Parathyroid adenoma (tissue), 2 donors: ENCODE measurements around the gene THSD4.

Source experiments
- H2AFZ ChIP-seq: fragments of 300-600 bp; sonication (generic); one replicate; pipeline ENCODE4 v1.7.0; 2017; ENCODE audit warnings: antibody characterized with exemption, mild to moderate bottlenecking
- H3K27ac ChIP-seq: fragments of 300-600 bp; sonication (generic); one replicate; pipeline ENCODE4 v1.7.0; 2017
- H3K27me3 ChIP-seq: fragments of 300-600 bp; sonication (generic); one replicate; pipeline ENCODE4 v1.7.0; 2017; ENCODE audit warnings: low read length; ENCODE audit not compliant: control insufficient read depth, insufficient read depth
- H3K36me3 ChIP-seq: fragments of 300-600 bp; sonication (generic); one replicate; pipeline ENCODE4 v1.7.0; 2017; ENCODE audit warnings: low read length; ENCODE audit not compliant: control insufficient read depth, insufficient read depth
- H3K4me1 ChIP-seq: fragments of 300-600 bp; sonication (generic); one replicate; pipeline ENCODE4 v1.7.0; 2017; ENCODE audit warnings: control low read depth
- H3K4me2 ChIP-seq: fragments of 300-600 bp; sonication (generic); one replicate; pipeline ENCODE4 v1.7.0; 2017; ENCODE audit warnings: low read length
- H3K4me3 ChIP-seq: fragments of 300-600 bp; sonication (generic); one replicate; pipeline ENCODE4 v1.7.0; 2017; ENCODE audit warnings: low read depth, low read length
- H3K79me2 ChIP-seq: fragments of 300-600 bp; sonication (generic); one replicate; pipeline ENCODE4 v1.7.0; 2017; ENCODE audit warnings: control low read depth
- H3K9ac ChIP-seq: fragments of 300-600 bp; sonication (generic); one replicate; pipeline ENCODE4 v1.7.0; 2017; ENCODE audit warnings: mild to moderate bottlenecking
- H3K9me3 ChIP-seq: fragments of 300-600 bp; sonication (generic); one replicate; pipeline ENCODE4 v1.7.0; 2017; ENCODE audit warnings: low read length; ENCODE audit not compliant: control insufficient read depth
- CTCF ChIP-seq: fragments of 300-600 bp; sonication (generic); IDR thresholded peaks from one replicate; pipeline ENCODE4 v1.7.0; 2017; ENCODE audit warnings: antibody characterized with exemption, mild to moderate bottlenecking
- donor health status: primary hyperparathyroidism.

Gene THSD4

DNA sequence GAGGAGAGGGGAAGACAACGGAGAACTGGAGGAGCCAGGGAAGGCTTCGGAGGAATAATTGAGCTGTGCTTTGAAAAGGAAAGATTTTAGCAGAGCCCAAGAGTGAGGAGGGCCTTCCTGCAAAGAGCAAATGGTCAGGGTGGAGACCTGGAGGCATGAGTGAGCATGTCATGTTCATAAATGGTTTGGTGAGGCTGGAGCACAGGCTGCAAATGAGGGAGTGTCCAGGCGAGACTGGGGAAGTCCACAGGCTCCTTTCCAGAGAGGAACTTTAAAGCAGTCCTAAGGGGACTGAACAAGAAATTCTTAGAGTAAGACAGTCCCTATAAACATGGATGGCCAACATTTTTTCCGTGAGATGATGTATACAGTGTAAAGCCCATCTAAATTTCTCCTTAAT is 108.8 kb downstream of the THSD4 start:
- H3K4me1 ChIP-seq: no peaks in the 10 kb centered on the region

GRCh38 chr15:71225851-71226250 is 110.6 kb downstream of the THSD4 start:
- Histone ChIP-seq H3K27ac (no peak overlapping the region), H3K79me2 (no peaks in the 10 kb centered on the region), H3K27me3 (no peaks in the 10 kb centered on the region), H3K4me1 (no peaks in the 10 kb centered on the region), H3K9ac (no peak overlapping the region), H3K4me2 (no peak overlapping the region), H3K4me3 (no peak overlapping the region), H3K9me3 (no peaks in the 10 kb centered on the region), H2AFZ (no peak overlapping the region), H3K36me3 (no peaks in the 10 kb centered on the region)
- TF ChIP-seq CTCF: no peak

More for the DNA sequence above, 108.8 kb downstream of the THSD4 start:
- Histone ChIP-seq H3K4me2 (no peak overlapping the region), H3K79me2 (no peaks in the 10 kb centered on the region), H2AFZ (no peak overlapping the region), H3K9me3 (no peaks in the 10 kb centered on the region), H3K36me3 (no peaks in the 10 kb centered on the region), H3K4me3 (no peak overlapping the region), H3K27me3 (no peaks in the 10 kb centered on the region), H3K9ac (no peak overlapping the region), H3K27ac (no peak overlapping the region)
- TF ChIP-seq CTCF: no peak

- Histone ChIP-seq H3K9ac (no peak overlapping the region), H3K79me2 (no peaks in the 10 kb centered on the region), H3K4me2 (no peak overlapping the region), H3K27ac (no peak overlapping the region), H3K36me3 (no peaks in the 10 kb centered on the region), H3K4me1 (no peaks in the 10 kb centered on the region), H2AFZ (no peak overlapping the region), H3K27me3 (no peaks in the 10 kb centered on the region), H3K9me3 (no peaks in the 10 kb centered on the region), H3K4me3 (no peak overlapping the region)
- no peak for TF ChIP-seq CTCF
These were observed 111.5 kb downstream of the THSD4 start for GRCh38 chr15:71226536-71227455.

- Histone ChIP-seq H3K4me2 (no peak overlapping the region), H3K27me3 (no peaks in the 10 kb centered on the region), H2AFZ (no peak overlapping the region), H3K79me2 (no peaks in the 10 kb centered on the region), H3K4me3 (no peak overlapping the region), H3K9ac (no peak overlapping the region), H3K36me3 (no peaks in the 10 kb centered on the region), H3K4me1 (no peaks in the 10 kb centered on the region), H3K9me3 (no peaks in the 10 kb centered on the region), H3K27ac (no peak overlapping the region)
- TF ChIP-seq CTCF: no peak
These were observed 113.1 kb downstream of the THSD4 start for GRCh38 chr15:71228403-71228802.

GRCh38 chr15:71230303-71230702 is 115.0 kb downstream of the THSD4 start:
- Histone ChIP-seq H3K27ac (no peak overlapping the region), H3K79me2 (no peaks in the 10 kb centered on the region), H3K4me3 (no peak overlapping the region), H3K9me3 (no peaks in the 10 kb centered on the region), H3K4me1 (no peaks in the 10 kb centered on the region), H3K4me2 (no peak overlapping the region), H3K9ac (no peak overlapping the region), H2AFZ (no peak overlapping the region), H3K27me3 (no peaks in the 10 kb centered on the region), H3K36me3 (no peaks in the 10 kb centered on the region)
- no peak for TF ChIP-seq CTCF
